ENCODE data around the gene SCN11A. TPM values are rescaled to one million over a fixed set of nuclear protein-coding genes. Genes with fewer than 3 reads are reported as not detected.

SCN11A gene
- total RNA-seq, 1 donor from 2014 or later, result 0.63 TPM

GRCh38 chr3:39005295-39005694 is 46.4 kb downstream of the SCN11A start:
- Mint-ChIP-seq H3K36me3 (ENCODE audit: low read depth) (no peaks in the 10 kb centered on the region), H3K9me3 (peaks cover 4% of the 10 kb centered on the region)

More at GRCh38 chr3:39005295-39005694, 46.4 kb downstream of the SCN11A start:
- Mint-ChIP-seq H3K4me1 (no peaks in the 10 kb centered on the region), H3K27me3 (ENCODE audit: low read depth) (no peaks in the 10 kb centered on the region), H3K4me3 (no peak overlapping the region), H3K27ac (ENCODE audit: unreplicated experiment) (no peak overlapping the region)
- no peak for DNase-seq (ENCODE audit: low read depth, low spot score)
- no peak for TF ChIP-seq CTCF (conservative IDR thresholded peaks at IDR 0.05)

Other genes starting within 250 kb of the SCN11A start
- not detected in 2 replicates for gene SCN10A, start 235.7 kb downstream of the SCN11A start, total RNA-seq
- 44.7 and 47.2 TPM in 2 replicates for gene WDR48, start 72 bp upstream of the SCN11A start, total RNA-seq
- gene GORASP1, start 55.7 kb upstream of the SCN11A start, total RNA-seq, result 54.0 TPM in 2 replicates
- gene TTC21A, start 55.7 kb upstream of the SCN11A start, total RNA-seq, result 6.8 and 8.2 TPM in 2 replicates
- 2.4 TPM in 2 replicates for gene CSRNP1, start 101.6 kb upstream of the SCN11A start, total RNA-seq
- gene XIRP1, start 140.7 kb upstream of the SCN11A start, total RNA-seq, result not detected in 2 replicates
- 0.26 TPM in 1 of 2 replicates, not detected in the other for gene CX3CR1, start 228.1 kb upstream of the SCN11A start, total RNA-seq

Measured in neural crest cell (in vitro differentiated cells).